Mucosa of stomach (tissue), 1 donor: ENCODE measurements around the gene MYH9.

ENCODE experiments used
- H3K27me3 ChIP-seq: one replicate; pipeline ENCODE4 v1.7.0; 2013; ENCODE audit warnings: mild to moderate bottlenecking, low read length; ENCODE audit not compliant: control insufficient read depth, insufficient read depth
- H3K36me3 ChIP-seq: one replicate; pipeline ENCODE4 v1.7.0; 2013; ENCODE audit warnings: low read length; ENCODE audit not compliant: control insufficient read depth, insufficient read depth
- H3K4me1 ChIP-seq: one replicate; pipeline ENCODE4 v1.7.0; 2013; ENCODE audit warnings: mild to moderate bottlenecking, low read length; ENCODE audit not compliant: control insufficient read depth, insufficient read depth
- H3K4me3 ChIP-seq: one replicate; pipeline ENCODE4 v1.7.0; 2013; ENCODE audit warnings: low read length
- H3K9ac ChIP-seq: one replicate; pipeline ENCODE4 v1.7.0; 2013; ENCODE audit warnings: mild to moderate bottlenecking, low read length, moderate library complexity
- H3K9me3 ChIP-seq: one replicate; pipeline ENCODE4 v1.7.0; 2013; ENCODE audit warnings: mild to moderate bottlenecking, low read length, moderate library complexity; ENCODE audit not compliant: control insufficient read depth
- donor health status: Pancreatic carcinoma.

MYH9 gene

GRCh38 chr22:36301384-36301828 lies 86.4 kb downstream of the MYH9 start:
- H3K4me1 ChIP-seq: peaks cover 10% of the 10 kb centered on the region
- no peak overlapping the region for H3K4me3 ChIP-seq
- H3K27me3 ChIP-seq: no peaks in the 10 kb centered on the region
- peaks cover 77% of the 10 kb centered on the region for H3K36me3 ChIP-seq
- H3K9me3 ChIP-seq: no peaks in the 10 kb centered on the region
- no peak overlapping the region for H3K9ac ChIP-seq

- H3K9me3 ChIP-seq: no peaks in the 10 kb centered on the region
- peaks cover 10% of the 10 kb centered on the region for H3K4me1 ChIP-seq
- H3K36me3 ChIP-seq: peaks cover 72% of the 10 kb centered on the region
Observed at GRCh38 chr22:36300396-36301212, 87.2 kb downstream of the MYH9 start.

GRCh38 chr22:36299911-36300310 lies 87.9 kb downstream of the MYH9 start:
- H3K27me3 ChIP-seq: no peaks in the 10 kb centered on the region
- no peak overlapping the region for H3K9ac ChIP-seq
- no peak overlapping the region for H3K4me3 ChIP-seq
- no peaks in the 10 kb centered on the region for H3K9me3 ChIP-seq
- peaks cover 77% of the 10 kb centered on the region for H3K36me3 ChIP-seq
- H3K4me1 ChIP-seq: peaks cover 10% of the 10 kb centered on the region

More at GRCh38 chr22:36300396-36301212, 87.2 kb downstream of the MYH9 start:
- no peaks in the 10 kb centered on the region for H3K27me3 ChIP-seq
- no peak overlapping the region for H3K9ac ChIP-seq
- no peak overlapping the region for H3K4me3 ChIP-seq

GRCh38 chr22:36299295-36299694 lies 88.5 kb downstream of the MYH9 start:
- no peak overlapping the region for H3K9ac ChIP-seq
- H3K36me3 ChIP-seq: peaks cover 76% of the 10 kb centered on the region
- H3K4me1 ChIP-seq: peaks cover 5% of the 10 kb centered on the region

GRCh38 chr22:36298601-36299000 lies 89.2 kb downstream of the MYH9 start:
- Histone ChIP-seq H3K27me3 (no peaks in the 10 kb centered on the region), H3K9me3 (no peaks in the 10 kb centered on the region), H3K4me3 (no peak overlapping the region), H3K9ac (no peak overlapping the region), H3K36me3 (peaks cover 80% of the 10 kb centered on the region), H3K4me1 (no peaks in the 10 kb centered on the region)

More at GRCh38 chr22:36299295-36299694, 88.5 kb downstream of the MYH9 start:
- Histone ChIP-seq H3K9me3 (no peaks in the 10 kb centered on the region), H3K27me3 (no peaks in the 10 kb centered on the region), H3K4me3 (no peak overlapping the region)

- H3K4me1 ChIP-seq: no peaks in the 10 kb centered on the region
- H3K36me3 ChIP-seq: peaks cover 83% of the 10 kb centered on the region
- H3K9me3 ChIP-seq: no peaks in the 10 kb centered on the region
- no peaks in the 10 kb centered on the region for H3K27me3 ChIP-seq
- H3K9ac ChIP-seq: no peak overlapping the region
- H3K4me3 ChIP-seq: no peak overlapping the region
Observed at GRCh38 chr22:36298118-36298517, 89.6 kb downstream of the MYH9 start.

GRCh38 chr22:36297568-36297967 lies 90.2 kb downstream of the MYH9 start:
- Histone ChIP-seq H3K4me3 (no peak overlapping the region), H3K4me1 (no peaks in the 10 kb centered on the region), H3K27me3 (no peaks in the 10 kb centered on the region), H3K9me3 (no peaks in the 10 kb centered on the region), H3K36me3 (peaks cover 83% of the 10 kb centered on the region), H3K9ac (no peak overlapping the region)

GRCh38 chr22:36296690-36297089 lies 91.1 kb downstream of the MYH9 start:
- H3K9me3 ChIP-seq: no peaks in the 10 kb centered on the region
- no peaks in the 10 kb centered on the region for H3K4me1 ChIP-seq
- H3K36me3 ChIP-seq: peaks cover 81% of the 10 kb centered on the region
- H3K9ac ChIP-seq: no peak overlapping the region
- no peak overlapping the region for H3K4me3 ChIP-seq
- H3K27me3 ChIP-seq: no peaks in the 10 kb centered on the region

- Histone ChIP-seq H3K9me3 (no peaks in the 10 kb centered on the region), H3K27me3 (no peaks in the 10 kb centered on the region), H3K9ac (no peak overlapping the region), H3K4me1 (no peaks in the 10 kb centered on the region), H3K36me3 (peaks cover 68% of the 10 kb centered on the region), H3K4me3 (no peak overlapping the region)
Observed at GRCh38 chr22:36295247-36295646, 92.5 kb downstream of the MYH9 start.

- H3K4me1 ChIP-seq: no peaks in the 10 kb centered on the region
- H3K4me3 ChIP-seq: no peak overlapping the region
- no peaks in the 10 kb centered on the region for H3K9me3 ChIP-seq
- peaks cover 64% of the 10 kb centered on the region for H3K36me3 ChIP-seq
- H3K9ac ChIP-seq: no peak overlapping the region
- no peaks in the 10 kb centered on the region for H3K27me3 ChIP-seq
Observed at GRCh38 chr22:36294801-36295200, 93.0 kb downstream of the MYH9 start.

GRCh38 chr22:36294293-36294620 lies 93.5 kb downstream of the MYH9 start:
- no peaks in the 10 kb centered on the region for H3K4me1 ChIP-seq
- no peaks in the 10 kb centered on the region for H3K27me3 ChIP-seq
- H3K9ac ChIP-seq: no peak overlapping the region
- peaks cover 59% of the 10 kb centered on the region for H3K36me3 ChIP-seq
- no peak overlapping the region for H3K4me3 ChIP-seq
- no peaks in the 10 kb centered on the region for H3K9me3 ChIP-seq

- no peak overlapping the region for H3K4me3 ChIP-seq
- H3K36me3 ChIP-seq: peaks cover 59% of the 10 kb centered on the region
- H3K4me1 ChIP-seq: no peaks in the 10 kb centered on the region
- H3K9me3 ChIP-seq: no peaks in the 10 kb centered on the region
- H3K27me3 ChIP-seq: no peaks in the 10 kb centered on the region
- H3K9ac ChIP-seq: no peak overlapping the region
Observed at GRCh38 chr22:36293606-36294292, 94.0 kb downstream of the MYH9 start.
